ENCODE data around the gene FMNL2.
"Not testable (repeated sequence)": the region's sequence is repeated elsewhere in the genome, so short reads cannot be mapped to it uniquely, and the experiment has no call there.

FMNL2 gene

GRCh38 chr2:152473151-152473857 is 138.3 kb downstream of the FMNL2 start:
- H3K4me3 ChIP-seq (ENCODE audit: control insufficient read depth, low read depth, low read length), result no peak overlapping the region
- no peak for DNase-seq (ENCODE audit: low read depth)
- TF ChIP-seq, protein P1, sequence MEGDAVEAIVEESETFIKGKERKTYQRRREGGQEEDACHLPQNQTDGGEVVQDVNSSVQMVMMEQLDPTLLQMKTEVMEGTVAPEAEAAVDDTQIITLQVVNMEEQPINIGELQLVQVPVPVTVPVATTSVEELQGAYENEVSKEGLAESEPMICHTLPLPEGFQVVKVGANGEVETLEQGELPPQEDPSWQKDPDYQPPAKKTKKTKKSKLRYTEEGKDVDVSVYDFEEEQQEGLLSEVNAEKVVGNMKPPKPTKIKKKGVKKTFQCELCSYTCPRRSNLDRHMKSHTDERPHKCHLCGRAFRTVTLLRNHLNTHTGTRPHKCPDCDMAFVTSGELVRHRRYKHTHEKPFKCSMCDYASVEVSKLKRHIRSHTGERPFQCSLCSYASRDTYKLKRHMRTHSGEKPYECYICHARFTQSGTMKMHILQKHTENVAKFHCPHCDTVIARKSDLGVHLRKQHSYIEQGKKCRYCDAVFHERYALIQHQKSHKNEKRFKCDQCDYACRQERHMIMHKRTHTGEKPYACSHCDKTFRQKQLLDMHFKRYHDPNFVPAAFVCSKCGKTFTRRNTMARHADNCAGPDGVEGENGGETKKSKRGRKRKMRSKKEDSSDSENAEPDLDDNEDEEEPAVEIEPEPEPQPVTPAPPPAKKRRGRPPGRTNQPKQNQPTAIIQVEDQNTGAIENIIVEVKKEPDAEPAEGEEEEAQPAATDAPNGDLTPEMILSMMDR (conservative IDR thresholded peaks at IDR 0.05; ENCODE audit: control insufficient read depth, insufficient read depth, low read depth, low read length), result no peak

DNA sequence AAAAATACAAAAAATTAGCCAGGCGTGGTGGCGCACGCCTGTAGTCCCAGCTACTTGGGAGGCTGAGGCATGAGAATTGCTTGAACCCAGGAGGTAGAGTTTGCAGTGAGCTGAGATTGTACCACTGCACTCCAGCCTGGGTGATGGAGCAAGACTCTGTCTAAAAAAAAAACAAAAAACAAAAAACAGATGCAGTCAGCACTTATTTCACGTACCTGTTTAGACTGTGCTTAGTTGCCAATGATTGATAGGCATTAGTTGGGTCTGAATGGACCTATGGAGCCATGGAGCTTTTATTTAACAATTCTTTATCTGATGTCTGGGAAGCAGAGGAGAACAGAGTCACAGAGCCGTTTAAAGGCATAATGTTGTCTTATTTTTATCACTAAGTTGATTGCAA is 139.5 kb downstream of the FMNL2 start:
- H3K4me3 ChIP-seq (ENCODE audit: control insufficient read depth, low read depth, low read length); DNase-seq (ENCODE audit: low read depth): not testable (repeated sequence)

- TF ChIP-seq, protein P1 (conservative IDR thresholded peaks at IDR 0.05; ENCODE audit: control insufficient read depth, insufficient read depth, low read depth, low read length), result no peak
- no peak overlapping the region for H3K4me3 ChIP-seq (ENCODE audit: control insufficient read depth, low read depth, low read length)
- DNase-seq (ENCODE audit: low read depth), result no peak
Measured at GRCh38 chr2:152475982-152476381, 141.0 kb downstream of the FMNL2 start.

GRCh38 chr2:152477347-152478092 is 142.5 kb downstream of the FMNL2 start:
- TF ChIP-seq, protein P1 (conservative IDR thresholded peaks at IDR 0.05; ENCODE audit: control insufficient read depth, insufficient read depth, low read depth, low read length), result no peak
- no peak overlapping the region for H3K4me3 ChIP-seq (ENCODE audit: control insufficient read depth, low read depth, low read length)
- DNase-seq (ENCODE audit: low read depth), result peak; percentile 44

DNA sequence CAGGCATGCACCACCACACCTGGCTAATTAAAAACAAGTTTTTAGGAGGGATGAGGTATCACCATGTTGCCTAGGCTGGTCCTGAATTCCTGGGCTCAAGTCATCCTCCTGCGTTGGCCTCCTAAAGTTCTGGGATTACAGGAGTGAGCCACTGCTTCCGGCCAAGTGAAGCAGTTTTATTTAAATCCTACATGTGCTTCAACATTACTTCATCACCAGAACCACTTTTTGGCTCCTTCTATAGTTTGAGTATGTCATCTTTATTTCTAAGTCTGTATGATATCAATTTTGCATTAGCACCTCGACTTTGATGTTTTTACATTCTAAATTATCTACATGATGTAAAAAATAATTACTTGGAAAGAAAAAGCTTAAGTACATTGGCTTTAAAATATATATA is 144.3 kb downstream of the FMNL2 start:
- no peak for DNase-seq (ENCODE audit: low read depth)
- TF ChIP-seq, protein P1 (conservative IDR thresholded peaks at IDR 0.05; ENCODE audit: control insufficient read depth, insufficient read depth, low read depth, low read length), result no peak
- H3K4me3 ChIP-seq (ENCODE audit: control insufficient read depth, low read depth, low read length), result no peak overlapping the region

GRCh38 chr2:152480821-152481399 is 145.9 kb downstream of the FMNL2 start:
- no peak overlapping the region for H3K4me3 ChIP-seq (ENCODE audit: control insufficient read depth, low read depth, low read length)

More at GRCh38 chr2:152480821-152481399, 145.9 kb downstream of the FMNL2 start:
- no peak for DNase-seq (ENCODE audit: low read depth)
- TF ChIP-seq, protein P1 (conservative IDR thresholded peaks at IDR 0.05; ENCODE audit: control insufficient read depth, insufficient read depth, low read depth, low read length), result no peak

Data from fibroblast of mammary gland (primary cell).